ENCODE results near the gene PTDSS2. TPM values are rescaled to one million over a fixed set of nuclear protein-coding genes. Genes with fewer than 3 reads are reported as not detected.

The PTDSS2 gene
- total and polyA plus RNA-seq, 10 of the 15 experiments (the other 5 are each of a cell fraction or from before 2014, with no cell fraction given), result 0.39 to 21.1 (median 10.8) TPM

- TF ChIP-seq ZNF687 (IDR thresholded peaks at IDR 0.05) (peak; percentile 94), IRF4 (IDR thresholded peaks at IDR 0.05; ENCODE audit: low read depth, low read length) (0 out of 2 replicates have a peak, but pooled peaks have one; percentile 26), SRF (IDR thresholded peaks at IDR 0.05; ENCODE audit: low read depth in 2 of 2, low read length in 2 of 2) (peak; percentile 98 to 99), E4F1 (IDR thresholded peaks at IDR 0.05; ENCODE audit: borderline replicate concordance, partially characterized antibody) (peak; percentile 42), BACH1 (IDR thresholded peaks at IDR 0.05; ENCODE audit: borderline replicate concordance) (peak; percentile 68; the same call in 1 of the 2 replicates), ZBTB40 (IDR thresholded peaks at IDR 0.05; ENCODE audit: borderline replicate concordance) (peak; percentile 74; the same call in 1 of the 2 replicates), POLR2A (IDR thresholded peaks at IDR 0.05; ENCODE audit: low read depth, low read length) (peak; percentile 80), TCF3 (IDR thresholded peaks at IDR 0.05; ENCODE audit: borderline replicate concordance, insufficient read depth, low read depth, low read length) (peak; percentile 36; the same call in 1 of the 2 replicates), RFX5 (IDR thresholded peaks at IDR 0.05; ENCODE audit: low read depth, low read length) (0 out of 2 replicates have a peak, but pooled peaks have one; percentile 19), HDAC2 (IDR thresholded peaks at IDR 0.05) (no peak), DPF2 (IDR thresholded peaks at IDR 0.05) (peak; percentile 51), SPI1 (IDR thresholded peaks at IDR 0.05; ENCODE audit: borderline replicate concordance, insufficient read depth, low read depth, low read length) (no peak; the same call in 1 of the 2 replicates), ZNF274 (IDR thresholded peaks at IDR 0.05; ENCODE audit: insufficient read depth, insufficient read length) (no peak), MYC (IDR thresholded peaks at IDR 0.05; ENCODE audit: insufficient read depth, insufficient read length, insufficient replicate concordance, low read length, severe bottlenecking) (peak; percentile 35), MLLT1 (IDR thresholded peaks at IDR 0.05) (no peak; the same call in none of the 2 replicates), MAX (IDR thresholded peaks at IDR 0.05; ENCODE audit: low read depth, low read length) (peak; percentile 83)
These were observed 56.3 kb downstream of the PTDSS2 start (continued) for GRCh38 chr11:506238-506994.

Data from GM12878 (cell line).